A673 (cell line): Measurements from ENCODE around the gene GART.

Source experiments
- EZH2 ChIP-seq: fragments of 200-600 bp; sonication (generic); IDR thresholded peaks from 2 replicates; pipeline ENCODE4 v1.6.1; 2017; ENCODE audit warnings: borderline replicate concordance, low read depth, mild to moderate bottlenecking, mixed read lengths, antibody characterized with exemption, low read length; ENCODE audit not compliant: poor library complexity, severe bottlenecking
- TF ChIP-seq, protein P1 (sequence below): fragments of 300-800, 200-600 bp; sonication (generic); conservative IDR thresholded peaks from 2 replicates; pipeline ENCODE4 v1.5.1; 2017; ENCODE audit warnings: low read depth, mild to moderate bottlenecking, antibody characterized with exemption, low read length, moderate library complexity, mixed read lengths

DNA sequence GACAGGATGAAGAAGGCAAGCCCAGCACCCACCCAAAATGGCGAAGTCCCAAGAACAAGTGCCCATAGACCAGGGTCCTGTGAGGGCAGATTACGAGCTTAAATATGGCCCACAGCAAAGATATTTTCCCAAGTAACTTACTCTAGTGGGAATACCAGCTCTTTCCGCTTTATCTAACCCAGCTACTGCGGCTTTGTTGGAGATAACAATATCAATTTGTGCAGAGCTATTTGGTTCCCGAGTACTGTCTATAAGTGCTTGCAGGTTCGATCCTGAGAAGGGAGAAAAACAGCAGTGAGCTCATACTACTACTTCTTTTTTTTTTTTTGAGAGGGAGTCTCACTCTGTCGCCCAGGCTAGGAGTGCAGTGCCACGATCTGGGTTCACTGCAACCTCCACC is 36.1 kb downstream of the GART start:
- TF ChIP-seq, protein P1, sequence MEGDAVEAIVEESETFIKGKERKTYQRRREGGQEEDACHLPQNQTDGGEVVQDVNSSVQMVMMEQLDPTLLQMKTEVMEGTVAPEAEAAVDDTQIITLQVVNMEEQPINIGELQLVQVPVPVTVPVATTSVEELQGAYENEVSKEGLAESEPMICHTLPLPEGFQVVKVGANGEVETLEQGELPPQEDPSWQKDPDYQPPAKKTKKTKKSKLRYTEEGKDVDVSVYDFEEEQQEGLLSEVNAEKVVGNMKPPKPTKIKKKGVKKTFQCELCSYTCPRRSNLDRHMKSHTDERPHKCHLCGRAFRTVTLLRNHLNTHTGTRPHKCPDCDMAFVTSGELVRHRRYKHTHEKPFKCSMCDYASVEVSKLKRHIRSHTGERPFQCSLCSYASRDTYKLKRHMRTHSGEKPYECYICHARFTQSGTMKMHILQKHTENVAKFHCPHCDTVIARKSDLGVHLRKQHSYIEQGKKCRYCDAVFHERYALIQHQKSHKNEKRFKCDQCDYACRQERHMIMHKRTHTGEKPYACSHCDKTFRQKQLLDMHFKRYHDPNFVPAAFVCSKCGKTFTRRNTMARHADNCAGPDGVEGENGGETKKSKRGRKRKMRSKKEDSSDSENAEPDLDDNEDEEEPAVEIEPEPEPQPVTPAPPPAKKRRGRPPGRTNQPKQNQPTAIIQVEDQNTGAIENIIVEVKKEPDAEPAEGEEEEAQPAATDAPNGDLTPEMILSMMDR = no peak
- no peak for TF ChIP-seq EZH2
